Pons (tissue), 1 donor: ENCODE data around the gene TEX29.

ENCODE experiments used
- DNase-seq: peaks from one replicate; pipeline ENCODE4 v3.0.0-alpha.2; 2016; ENCODE audit warnings: low spot score

Gene TEX29

GRCh38 chr13:111291908-111292307 lies 28.5 kb upstream of the TEX29 start:
- no peak for DNase-seq

- peak; percentile 59 for DNase-seq
These were observed 27.5 kb upstream of the TEX29 start for GRCh38 chr13:111292710-111293485.

DNA sequence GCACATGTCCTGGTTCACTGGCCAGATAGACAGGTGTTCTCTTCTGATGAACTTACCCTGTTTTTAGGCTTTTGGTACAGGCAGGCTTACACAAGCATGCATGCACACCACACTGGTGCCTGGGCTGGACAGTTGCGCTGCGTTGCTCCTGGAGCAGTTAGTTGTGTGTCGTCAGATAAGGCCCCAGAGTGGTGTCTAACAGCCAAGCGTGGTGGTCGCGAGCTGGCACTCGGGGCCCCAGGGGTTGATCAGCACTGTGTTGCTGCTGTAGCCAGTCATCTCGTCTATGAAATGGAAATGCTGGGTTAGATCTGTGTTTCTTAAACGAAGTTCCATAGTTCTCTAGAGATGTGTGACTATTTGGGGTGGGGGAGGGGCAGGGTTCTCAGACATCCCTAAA lies 24.6 kb upstream of the TEX29 start:
- DNase-seq, result no peak

GRCh38 chr13:111296417-111296816 lies 24.0 kb upstream of the TEX29 start:
- DNase-seq, result no peak

GRCh38 chr13:111298214-111298975 lies 22.0 kb upstream of the TEX29 start:
- no peak for DNase-seq

DNA sequence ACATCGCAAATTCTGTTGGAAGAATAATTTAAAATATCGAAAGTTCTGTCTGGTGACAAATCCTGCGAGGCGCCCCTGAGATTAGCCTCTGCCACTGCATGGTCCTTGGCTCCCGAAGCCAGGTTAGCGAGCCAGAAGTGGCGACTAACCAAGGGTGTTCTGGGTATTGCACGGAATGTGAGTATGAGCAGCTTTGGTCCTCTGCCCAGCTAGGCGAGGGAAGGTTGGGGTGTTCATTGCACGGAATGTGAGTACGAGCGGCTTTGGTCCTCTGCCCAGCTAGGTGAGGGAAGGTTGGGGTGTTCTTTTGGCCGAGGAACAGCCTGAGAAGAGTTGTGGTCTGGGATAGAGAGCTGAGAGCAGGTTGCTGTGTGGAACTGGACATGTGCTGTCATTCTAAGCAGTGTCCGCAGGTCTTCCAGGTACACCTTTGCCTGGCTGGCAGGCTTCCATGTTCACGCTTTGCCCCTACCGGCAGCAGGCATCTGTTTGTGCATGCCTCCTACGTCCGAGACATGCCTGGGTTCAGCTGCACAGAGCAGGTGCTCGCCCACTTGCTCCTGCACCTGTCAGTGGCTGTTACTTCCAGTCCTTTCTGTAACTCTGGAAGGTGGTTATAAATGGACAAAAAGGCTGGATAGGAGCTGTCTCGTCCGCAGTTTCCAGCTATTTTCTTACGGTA lies 18.3 kb upstream of the TEX29 start:
- no peak for DNase-seq

- no peak for DNase-seq
These were observed 16.9 kb upstream of the TEX29 start for GRCh38 chr13:111303559-111303958.

- DNase-seq, result no peak
These were observed 16.3 kb upstream of the TEX29 start for GRCh38 chr13:111304041-111304544.

- DNase-seq, result no peak
These were observed 15.7 kb upstream of the TEX29 start for GRCh38 chr13:111304603-111305289.

DNA sequence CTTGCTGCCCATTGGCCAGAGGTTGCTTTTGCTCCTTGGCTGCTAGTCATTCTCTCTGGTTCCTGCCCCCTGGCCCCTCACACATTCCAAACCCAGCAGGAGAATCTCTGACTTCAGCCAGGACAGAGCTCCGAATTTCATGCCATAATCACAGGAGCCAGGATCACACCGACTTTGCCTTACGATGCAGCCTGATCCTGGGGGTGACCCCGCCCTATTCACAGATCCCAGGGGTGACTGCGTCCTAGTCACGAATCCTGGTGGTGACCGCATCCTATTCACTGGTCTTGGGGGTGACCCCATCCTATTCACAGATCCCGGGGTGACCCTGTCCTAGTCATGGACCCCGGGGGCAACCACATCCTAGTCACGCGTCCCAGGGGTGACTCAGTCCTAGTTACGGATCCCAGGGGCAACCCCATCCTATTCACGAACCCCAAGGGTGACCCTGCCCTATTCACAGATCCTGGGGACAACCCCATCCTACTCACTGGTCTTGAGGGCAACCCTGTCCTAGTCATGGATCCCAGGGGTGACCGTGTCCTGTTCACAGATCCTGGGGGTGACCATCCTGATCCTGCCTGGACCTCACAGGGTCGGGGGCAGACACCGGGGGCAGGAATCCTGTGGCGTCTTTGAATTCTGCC lies 7.4 kb upstream of the TEX29 start:
- DNase-seq, result no peak

GRCh38 chr13:111313911-111314425 lies 6.5 kb upstream of the TEX29 start:
- no peak for DNase-seq

DNA sequence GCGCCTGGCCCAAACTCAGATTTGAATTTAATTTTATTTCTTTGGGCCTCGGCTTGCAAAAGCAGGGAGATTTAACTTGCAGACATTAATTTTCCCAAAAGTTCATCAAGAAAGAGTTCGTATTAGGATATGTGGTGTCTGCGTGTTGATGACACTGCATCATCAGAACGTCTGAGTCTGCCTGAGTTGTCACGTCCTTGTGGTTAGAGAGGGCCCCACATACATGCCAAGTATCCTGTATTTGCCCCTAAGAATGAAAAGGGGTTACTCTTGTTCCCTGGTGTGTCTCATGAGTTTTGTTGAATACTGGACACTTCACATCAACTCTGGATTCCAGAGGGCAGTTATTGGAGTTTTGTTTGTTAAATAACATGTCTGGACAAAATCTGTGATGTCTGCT lies 5.6 kb upstream of the TEX29 start:
- no peak for DNase-seq

- no peak for DNase-seq
These were observed 5.0 kb upstream of the TEX29 start for GRCh38 chr13:111315347-111315995.

DNA sequence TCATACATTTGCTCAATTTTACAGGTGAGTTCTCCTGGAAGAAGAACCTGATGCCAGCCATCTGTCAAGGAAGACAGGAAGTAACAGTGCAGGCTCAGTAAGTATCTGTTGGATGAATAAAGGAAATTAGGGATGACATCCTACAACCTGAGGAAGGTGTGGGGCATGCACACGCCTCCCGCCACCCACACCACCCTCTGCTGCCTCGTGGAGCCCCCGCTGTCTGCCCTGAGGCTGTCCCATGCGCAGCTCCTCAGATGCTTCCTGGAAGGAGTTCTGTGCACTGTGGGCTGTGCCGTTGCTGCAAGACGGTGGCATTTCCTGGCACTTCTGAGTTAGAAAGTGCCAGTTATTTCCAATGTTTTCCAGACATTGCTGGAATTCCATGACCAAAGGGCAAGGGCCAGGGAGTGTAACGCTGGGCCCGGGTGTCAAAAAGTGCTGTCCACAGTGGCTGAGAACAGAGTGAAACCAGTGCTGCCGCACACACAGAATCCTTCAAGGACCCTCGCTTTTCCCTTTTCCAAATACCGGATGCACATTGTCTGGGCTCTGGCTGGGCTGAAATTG lies 4.2 kb upstream of the TEX29 start:
- DNase-seq, result no peak

GRCh38 chr13:111317042-111317550 lies 3.3 kb upstream of the TEX29 start:
- DNase-seq, result no peak

- no peak for DNase-seq
These were observed 2.7 kb upstream of the TEX29 start for GRCh38 chr13:111317571-111318345.

- DNase-seq, result no peak
These were observed 2.1 kb upstream of the TEX29 start for GRCh38 chr13:111318386-111318785.

DNA sequence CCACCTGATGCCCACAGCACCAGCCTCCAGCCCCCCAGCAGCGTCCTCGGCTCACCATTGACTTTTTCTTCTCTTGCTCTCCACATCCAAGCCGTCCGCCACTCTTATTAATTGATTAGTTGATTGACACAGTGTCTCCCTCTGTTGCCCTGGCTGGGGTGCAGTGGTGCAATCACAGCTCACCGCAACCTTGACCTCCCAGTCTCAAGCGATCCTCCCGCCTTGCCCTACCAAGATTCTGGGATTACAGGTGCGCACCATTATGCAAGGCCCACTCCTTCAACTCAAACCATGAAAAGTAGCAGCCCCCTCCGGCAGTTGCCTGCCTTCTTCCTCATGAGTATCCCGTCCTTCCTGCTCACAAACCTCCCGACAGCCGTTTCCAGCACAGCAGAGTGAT lies 921 bp upstream of the TEX29 start:
- DNase-seq, result no peak
